NCI-H345 treated with DMSO at 0.1 percent for 48 hours (cell line): Measurements from ENCODE around the gene VOPP1.

Source experiments
- DNase-seq: peaks from one replicate; lab custom pipeline; 2025; ENCODE audit not compliant: unreplicated experiment; lab: John Stamatoyannopoulos, UW

Gene VOPP1

DNA sequence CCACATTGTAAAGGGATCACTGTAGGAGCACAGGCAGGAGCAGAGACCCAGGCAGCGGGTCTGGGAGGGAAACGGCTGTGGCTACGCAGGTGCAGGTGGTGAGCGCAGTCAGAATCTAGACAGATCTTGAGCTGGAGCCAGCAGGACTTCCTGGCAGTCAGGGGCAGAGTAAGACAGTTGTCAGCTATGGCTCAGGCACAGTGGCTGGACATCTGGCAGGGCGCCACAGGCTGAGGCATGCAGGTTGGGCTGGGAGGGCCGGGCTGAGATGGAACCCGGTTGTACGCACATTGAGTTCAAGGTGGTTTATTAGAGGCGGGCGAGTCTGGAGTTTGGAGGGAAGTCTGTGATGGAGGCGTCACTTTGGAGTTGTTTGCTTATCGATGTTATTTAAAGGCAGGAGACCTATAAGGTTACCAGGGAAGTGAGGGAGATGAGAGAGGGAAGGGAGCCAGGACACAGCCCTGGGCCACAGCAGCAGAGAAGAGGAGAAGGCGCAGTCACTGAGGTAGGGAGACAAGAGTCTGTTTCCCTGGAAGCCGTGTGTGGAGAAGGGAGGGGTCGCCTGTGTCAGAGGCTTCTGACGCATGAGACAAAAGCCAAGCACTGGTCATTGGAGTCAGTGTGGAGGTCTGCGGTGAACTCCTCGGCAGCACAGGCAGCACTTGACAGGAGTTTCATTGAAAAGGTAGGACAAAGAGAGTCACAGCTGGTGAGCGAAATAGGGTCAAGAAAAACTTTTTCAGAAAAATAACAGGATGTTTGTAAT, 133.4 kb downstream of the VOPP1 start:
- DNase-seq = peak; percentile 86

DNA sequence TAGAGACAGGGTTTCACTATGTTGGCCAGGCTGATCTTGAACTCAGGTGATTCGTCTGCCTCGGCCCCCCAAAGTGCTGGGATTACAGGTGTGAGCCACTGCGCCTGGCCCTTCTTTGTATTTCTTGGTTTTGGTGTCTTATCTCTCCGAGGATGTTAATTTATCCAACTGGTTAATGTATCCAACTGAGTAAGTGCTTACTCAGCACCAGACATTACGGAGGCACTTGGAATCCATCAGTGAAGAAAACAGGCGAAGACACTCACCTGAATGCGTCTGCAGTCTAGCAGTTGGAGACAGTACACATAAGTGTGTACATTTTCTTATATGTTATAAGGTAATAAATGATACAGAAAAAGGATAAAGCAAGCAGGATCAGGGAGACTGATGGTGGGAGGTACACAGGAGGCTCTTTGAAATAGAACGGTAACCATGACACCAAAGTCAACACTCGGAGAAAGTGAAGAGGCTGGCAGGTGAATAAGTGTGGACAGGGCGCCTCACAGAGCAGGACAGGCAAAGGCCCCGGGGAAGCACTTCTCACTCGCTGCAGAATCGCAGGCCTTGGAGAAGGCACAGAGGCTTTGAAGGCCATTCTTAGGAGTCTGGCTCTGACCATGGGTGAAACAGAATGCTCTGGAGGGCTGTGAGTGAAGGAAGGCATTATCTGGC, 134.1 kb downstream of the VOPP1 start:
- DNase-seq = peak; percentile 93

DNA sequence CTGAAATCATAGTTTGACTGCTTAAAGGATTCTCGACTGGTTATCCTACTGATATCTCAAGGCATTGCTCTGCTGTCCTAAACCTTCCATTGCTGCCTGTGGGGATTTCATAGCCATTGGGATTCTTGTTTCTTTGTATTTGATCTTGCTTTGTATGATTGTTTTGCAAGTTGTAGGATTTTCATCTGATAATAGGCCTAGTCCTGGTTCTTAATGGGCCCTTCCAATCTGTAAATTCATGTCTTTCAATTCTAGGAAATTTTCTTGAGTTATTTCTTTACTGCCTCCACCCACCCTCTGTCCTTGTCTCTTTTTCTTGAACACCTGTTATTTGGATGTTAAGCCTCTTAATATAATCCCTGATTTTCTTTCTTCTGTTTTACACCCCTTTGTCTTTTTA, 134.9 kb downstream of the VOPP1 start:
- DNase-seq = no peak

DNA sequence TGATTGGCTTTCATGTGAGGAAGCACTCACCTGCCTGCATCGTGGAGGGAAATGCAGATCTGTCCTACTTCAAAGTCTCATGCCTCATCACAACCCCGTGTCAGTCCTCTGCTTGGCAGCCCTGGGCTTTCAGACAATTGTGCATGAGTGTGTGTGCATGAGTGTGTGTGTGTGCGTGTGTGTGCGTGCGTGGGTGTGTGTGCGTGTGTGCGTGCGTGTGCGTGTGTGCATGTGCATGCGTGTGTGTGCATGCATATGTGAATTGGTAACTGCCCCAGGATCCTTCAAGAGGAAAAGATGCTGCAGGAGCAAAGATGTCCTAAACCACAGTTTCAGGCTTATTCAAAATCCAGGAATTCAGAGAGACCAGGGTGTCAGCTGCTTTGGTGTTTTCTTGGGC, 135.8 kb downstream of the VOPP1 start:
- no peak for DNase-seq

DNA sequence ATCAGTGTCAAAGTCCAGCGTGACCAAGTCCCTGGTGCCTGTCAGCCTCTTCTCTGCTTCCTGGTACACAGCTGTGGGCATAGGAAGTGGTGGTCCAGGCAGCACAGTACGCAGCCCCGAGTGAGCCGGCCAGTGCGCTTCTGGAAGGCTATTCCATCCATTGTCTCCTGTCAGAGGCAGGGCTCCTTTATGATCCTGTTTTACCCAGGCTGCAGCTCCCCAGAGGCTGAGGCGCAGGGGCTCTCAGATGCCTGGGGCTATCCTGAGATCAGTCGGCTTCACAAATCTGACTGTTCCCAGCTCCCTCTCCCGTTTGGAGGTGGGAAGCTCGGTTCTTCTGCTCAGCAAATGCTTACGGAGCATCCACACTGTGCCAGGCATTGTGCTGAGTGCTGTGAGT, 136.8 kb downstream of the VOPP1 start:
- no peak for DNase-seq

DNA sequence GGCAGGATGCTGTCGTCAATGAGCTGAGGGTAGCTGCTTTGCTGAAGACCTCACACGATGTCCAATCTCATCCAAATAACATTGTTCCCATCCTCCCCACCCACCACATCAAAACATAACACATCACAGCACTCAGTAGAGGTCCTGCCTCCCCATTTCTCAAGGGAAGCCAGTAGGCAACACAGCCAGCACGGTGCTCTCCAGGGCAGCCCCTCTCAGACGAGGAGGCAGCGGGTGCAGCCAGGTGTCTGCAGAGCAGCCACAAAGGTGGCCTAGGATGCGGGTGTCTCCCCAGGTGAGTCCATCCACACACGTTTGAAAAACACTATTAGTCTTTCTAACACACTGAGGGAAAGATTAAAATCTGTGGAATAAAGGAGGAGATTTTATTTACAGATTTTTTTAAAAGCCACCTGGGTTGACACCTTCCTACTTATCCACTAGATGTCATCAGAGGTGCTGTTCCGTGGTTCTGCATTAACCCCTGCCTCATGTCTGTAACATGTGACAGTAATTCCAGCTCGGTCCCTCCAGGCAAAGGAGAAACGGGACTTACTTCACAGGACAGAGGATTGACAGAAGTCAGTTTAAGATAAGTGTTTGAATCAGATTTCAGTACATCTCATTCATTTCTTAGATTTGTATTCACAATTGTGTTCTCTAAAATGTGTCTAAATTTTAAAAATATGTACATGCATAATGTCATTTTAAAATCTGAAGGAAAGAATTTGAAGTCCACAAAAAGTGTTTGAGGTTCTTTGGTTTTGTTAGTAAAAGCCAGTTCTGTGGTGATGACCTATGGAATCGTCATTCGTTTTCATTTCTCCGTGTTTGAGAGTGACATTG, 139.1 kb downstream of the VOPP1 start:
- peak; percentile 64 for DNase-seq

DNA sequence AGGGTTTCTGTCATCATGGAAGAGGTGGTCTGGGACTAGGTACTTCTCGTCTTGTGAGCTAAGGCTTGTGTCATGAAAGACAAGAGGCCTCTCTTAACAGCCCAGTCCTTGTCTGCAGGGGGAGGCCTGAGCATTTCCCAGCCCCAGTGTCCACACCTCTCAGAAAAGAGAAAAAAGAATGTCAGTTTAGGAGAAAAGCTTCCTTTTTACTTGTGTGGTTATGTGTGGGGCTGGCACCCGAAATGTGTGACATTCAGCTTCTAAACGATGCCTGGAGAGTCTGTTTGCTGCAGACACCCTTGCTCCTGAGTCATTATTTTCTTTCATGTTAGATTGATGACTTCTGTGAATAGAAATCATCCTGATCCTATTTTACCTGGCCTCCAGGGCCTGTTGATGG, 139.8 kb downstream of the VOPP1 start:
- no peak for DNase-seq

DNA sequence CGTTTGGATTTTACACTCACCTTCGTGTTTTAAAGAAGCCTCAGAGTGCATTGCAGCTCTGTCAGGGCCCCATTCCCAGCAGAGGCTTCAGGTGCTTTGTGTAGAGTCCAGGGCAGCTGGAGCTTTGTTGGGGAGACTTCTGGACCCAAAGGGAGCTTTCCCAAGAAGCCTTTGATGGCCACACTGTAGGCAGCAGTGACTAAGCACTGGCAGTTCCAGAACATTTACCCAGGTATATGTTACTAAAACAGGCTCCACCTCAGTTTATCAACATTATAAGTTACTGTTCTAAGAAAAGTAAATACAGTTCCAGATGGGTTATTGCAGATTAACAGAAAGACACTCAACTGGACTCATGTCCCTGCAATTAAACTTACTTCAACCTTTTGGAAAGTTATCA, 140.4 kb downstream of the VOPP1 start:
- no peak for DNase-seq

DNA sequence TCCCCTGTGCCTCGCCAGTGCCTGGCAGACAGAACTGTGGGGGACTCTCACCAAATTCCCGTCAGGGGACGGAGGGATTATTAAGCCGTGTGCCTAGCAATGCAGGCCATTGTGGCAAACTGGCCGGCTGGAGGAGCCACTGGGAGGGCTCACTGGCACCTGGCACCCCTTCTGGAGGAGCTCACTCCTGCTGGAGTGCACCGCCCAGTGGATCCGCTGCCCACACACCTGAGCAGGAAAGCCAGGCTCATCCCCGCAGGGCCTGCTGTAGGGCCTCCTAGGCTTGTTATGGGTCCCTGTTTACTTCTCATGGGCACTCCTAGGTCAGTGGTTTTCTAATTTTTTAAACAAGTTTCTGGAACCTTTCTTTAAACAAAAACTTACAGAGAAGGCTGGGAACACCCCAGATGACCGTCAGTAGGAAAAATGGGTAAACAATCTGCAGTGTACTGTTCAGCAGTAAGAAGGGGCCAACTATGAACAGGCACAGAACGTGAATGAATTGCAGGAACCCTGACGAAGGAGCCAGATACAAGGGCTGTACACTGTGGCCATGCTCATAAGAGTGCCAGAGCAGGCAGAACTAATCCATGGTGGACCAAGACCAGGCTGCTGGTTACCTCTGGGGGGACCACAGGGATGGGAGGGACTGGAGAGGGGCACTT, 142.3 kb downstream of the VOPP1 start:
- DNase-seq = no peak

DNA sequence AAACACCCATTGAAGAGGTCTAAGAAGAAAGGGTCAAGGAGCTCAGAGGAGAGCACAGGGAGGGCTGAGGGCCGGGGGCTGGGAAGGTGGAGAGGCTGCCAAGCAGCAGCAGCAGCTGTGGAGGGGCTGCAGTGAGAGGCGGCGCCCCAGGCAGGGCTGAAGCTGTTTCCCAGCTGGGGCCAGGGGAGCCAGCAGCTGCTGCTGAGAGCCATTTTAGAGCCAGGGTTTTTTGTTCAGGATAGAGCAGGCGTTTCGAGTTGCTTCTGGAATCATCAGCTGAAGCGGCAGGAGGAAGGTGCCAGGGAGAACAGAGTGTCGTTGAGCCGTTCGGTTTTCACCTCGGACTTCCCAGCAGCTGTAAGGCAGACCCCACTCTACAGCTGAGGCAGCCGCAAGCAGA, 144.5 kb downstream of the VOPP1 start:
- DNase-seq = peak; percentile 39

DNA sequence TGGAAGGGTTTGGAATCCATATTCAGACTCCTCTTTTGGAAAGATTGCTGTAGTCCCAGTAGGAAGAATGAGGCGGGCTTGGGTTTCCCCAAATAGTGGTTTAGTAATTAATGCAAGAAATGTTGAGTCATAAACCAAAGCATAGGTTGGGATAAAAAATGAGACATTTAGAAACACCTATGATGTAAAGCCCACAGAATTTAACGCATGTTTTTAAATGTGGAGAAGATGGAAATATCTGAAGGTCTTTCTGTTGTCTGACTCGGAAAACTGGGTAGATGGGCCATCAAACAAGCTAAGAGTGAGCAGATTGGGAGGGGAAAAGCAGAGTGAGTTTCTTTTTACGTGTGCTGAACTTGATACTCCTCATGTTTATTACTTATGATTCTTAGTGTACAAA, 145.0 kb downstream of the VOPP1 start:
- DNase-seq = no peak

DNA sequence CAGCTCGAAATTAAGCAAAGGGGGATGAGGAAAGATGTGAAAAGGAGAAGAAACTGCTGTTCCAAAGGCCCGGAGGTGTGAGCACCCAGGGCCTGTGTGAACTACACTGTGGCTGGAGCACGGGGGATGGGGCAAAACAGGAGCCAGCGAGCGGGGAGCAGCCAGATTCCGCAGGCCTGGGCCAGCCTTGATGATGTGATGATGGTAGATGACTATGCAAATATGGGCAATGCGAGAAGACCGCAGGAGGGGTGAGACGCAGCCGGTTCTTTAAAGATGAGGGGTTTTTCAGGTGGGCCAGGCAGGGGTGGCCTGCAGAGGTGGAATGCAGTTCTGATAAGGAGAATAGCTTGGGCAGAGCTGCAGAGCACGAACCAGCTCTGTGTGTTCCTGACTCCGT, 145.6 kb downstream of the VOPP1 start:
- DNase-seq = no peak

DNA sequence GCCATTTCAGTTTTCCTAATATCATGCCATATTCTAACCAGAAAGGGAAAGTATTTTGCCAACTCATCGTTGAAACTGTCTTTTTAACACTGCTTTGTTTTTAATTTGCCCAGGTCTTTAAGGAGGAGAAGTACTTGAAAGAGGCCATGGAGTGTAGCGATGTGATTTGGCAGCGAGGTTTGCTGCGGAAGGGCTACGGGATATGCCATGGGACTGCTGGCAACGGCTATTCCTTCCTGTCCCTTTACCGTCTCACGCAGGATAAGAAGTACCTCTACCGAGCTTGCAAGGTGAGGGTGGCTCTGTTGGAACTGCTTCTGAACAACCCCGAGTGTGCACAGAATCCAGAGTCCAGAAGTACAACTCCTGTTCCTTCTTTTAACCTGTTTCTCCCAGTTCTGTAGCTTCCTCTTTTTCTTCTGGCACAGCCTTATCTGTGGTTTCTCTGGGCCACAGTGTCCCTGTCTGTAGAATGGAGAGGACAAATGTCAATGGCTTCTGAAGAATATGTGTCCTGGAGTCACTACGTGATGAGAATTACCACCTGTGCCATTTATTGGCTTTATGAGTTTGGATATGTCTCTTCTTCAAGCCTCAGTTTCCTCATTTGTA, 147.1 kb downstream of the VOPP1 start:
- no peak for DNase-seq

DNA sequence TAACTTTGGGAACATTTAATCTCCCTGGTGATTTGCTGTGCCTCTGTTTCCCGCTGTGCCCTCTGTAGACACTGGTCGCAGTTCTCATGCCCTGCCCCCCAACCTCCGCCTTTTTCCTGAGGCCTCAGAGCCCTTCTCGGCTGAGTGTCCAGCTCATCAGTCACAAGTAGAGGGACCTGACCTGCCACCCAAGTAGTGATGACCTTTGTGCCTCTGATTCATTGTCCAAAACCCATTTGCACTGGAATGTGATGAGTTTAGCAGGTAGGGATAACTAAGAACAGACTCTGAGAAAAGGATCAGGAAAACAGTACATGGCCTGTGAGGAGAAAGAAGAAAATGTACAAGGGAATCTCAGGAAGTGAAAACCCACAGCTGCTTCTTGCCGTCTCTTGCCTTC, 148.4 kb downstream of the VOPP1 start:
- DNase-seq = no peak

DNA sequence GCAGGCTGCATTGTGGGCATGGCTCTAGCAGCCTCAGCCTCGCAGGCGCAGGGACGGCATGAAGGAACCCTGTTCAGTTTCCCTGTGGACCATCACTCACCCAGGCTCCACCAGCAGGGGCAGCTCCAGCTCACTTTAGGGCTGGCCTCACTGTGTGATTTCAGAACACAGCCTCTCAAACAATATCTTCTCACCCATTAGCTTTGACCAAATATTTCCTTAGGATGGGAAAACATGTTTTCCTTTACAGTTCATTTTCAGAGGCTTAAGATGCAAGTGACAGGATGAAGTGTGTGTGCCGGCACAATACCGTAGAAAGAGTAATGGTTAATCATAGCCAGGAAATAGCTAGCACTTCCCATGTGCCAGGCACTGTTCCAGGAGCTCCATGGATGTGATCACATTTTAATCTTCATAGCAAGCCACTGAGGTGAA, 149.0 kb downstream of the VOPP1 start:
- DNase-seq = no peak
